Kidney epithelial cell (primary cell): ENCODE results near the gene MYOM1. TPM values are rescaled to one million over a fixed set of nuclear protein-coding genes. Genes with fewer than 3 reads are reported as not detected.
"Not testable (repeated sequence)": the region's sequence is repeated elsewhere in the genome, so short reads cannot be mapped to it uniquely, and the experiment has no call there.

Experiments used
- DNase-seq: peaks from one replicate; pipeline ENCODE4 v3.0.0-alpha.2; 2010; ENCODE audit warnings: low read depth
- H3K27me3 ChIP-seq: 2 replicates; pipeline ENCODE4 v1.6.0; 2011; ENCODE audit warnings: low read length; ENCODE audit not compliant: control insufficient read depth, insufficient read depth
- H3K36me3 ChIP-seq: 2 replicates; pipeline ENCODE4 v1.5.1; 2011; ENCODE audit warnings: low read length; ENCODE audit not compliant: control insufficient read depth, insufficient read depth
- H3K4me3 ChIP-seq: 2 replicates; pipeline ENCODE4 v1.5.1; 2011; ENCODE audit warnings: low read depth, mild to moderate bottlenecking, control low read depth, low read length
- total RNA-seq: library from RNA; depleted of rRNA; stranded (reverse); fragments of >200 nt; gene quantifications from 2 replicates; pipeline ENCODE4 v1.2.3, GENCODE V29; 2015
- TF ChIP-seq, protein P1 (sequence below): IDR thresholded peaks from 2 replicates; pipeline ENCODE4 v1.5.1; 2011; ENCODE audit warnings: mild to moderate bottlenecking, moderate library complexity, low read length, control low read depth, inconsistent platforms; ENCODE audit not compliant: insufficient read depth, poor library complexity, severe bottlenecking

MYOM1 gene
- total RNA-seq, 1 donor from 2014 or later = 0.04 TPM

DNA sequence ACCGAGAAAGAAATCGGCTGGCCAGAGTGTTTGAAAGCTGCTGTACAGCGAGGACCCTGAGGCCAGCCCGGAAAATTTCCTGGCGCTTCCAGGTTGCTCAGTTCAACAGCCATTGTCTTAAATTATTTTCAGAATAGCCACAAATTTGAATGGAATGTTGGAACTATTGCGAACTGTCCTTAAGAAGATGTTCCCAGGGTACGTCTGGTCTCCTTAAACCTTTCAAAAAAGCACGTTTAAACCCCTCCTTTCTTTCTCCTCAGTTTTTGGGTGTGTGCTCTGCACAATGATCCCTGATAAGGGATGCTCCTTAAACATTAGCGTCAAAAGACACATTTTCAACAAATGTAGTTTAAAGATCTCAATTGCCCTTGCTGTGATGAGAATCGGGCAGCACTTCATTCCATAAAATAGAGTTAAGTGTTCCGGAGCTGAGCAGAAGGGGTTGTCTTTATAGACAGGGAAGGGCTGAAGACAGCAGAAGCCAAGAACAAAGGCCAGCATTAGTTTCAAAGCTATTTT, 192.3 kb downstream of the MYOM1 start:
- TF ChIP-seq, protein P1, sequence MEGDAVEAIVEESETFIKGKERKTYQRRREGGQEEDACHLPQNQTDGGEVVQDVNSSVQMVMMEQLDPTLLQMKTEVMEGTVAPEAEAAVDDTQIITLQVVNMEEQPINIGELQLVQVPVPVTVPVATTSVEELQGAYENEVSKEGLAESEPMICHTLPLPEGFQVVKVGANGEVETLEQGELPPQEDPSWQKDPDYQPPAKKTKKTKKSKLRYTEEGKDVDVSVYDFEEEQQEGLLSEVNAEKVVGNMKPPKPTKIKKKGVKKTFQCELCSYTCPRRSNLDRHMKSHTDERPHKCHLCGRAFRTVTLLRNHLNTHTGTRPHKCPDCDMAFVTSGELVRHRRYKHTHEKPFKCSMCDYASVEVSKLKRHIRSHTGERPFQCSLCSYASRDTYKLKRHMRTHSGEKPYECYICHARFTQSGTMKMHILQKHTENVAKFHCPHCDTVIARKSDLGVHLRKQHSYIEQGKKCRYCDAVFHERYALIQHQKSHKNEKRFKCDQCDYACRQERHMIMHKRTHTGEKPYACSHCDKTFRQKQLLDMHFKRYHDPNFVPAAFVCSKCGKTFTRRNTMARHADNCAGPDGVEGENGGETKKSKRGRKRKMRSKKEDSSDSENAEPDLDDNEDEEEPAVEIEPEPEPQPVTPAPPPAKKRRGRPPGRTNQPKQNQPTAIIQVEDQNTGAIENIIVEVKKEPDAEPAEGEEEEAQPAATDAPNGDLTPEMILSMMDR = no peak
- DNase-seq = no peak
- Histone ChIP-seq H3K27me3 (no peaks in the 10 kb centered on the region), H3K4me3 (no peak overlapping the region), H3K36me3 (no peaks in the 10 kb centered on the region)

DNA sequence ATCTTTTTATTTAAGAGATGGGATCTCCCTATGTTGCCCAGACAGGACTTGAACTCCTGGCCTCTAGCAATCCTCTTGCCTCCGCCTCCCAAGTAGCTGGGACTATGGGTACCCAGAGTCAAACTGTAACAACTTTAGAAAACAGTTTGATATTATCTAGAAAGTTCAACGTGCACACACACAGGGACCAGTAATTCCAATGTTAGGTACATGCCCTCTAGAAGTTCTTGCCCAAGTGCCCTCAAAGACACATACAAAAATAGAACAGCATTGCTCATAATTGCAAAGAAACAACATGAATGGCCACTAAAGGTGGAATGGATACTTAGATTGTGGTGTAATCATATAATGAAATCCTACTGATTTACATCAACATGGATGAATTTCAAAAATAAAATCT, 194.2 kb downstream of the MYOM1 start:
- TF ChIP-seq, protein P1 = no peak
- no peak overlapping the region for H3K4me3 ChIP-seq
- no peaks in the 10 kb centered on the region for H3K36me3 ChIP-seq
- no peaks in the 10 kb centered on the region for H3K27me3 ChIP-seq
- no peak for DNase-seq

DNA sequence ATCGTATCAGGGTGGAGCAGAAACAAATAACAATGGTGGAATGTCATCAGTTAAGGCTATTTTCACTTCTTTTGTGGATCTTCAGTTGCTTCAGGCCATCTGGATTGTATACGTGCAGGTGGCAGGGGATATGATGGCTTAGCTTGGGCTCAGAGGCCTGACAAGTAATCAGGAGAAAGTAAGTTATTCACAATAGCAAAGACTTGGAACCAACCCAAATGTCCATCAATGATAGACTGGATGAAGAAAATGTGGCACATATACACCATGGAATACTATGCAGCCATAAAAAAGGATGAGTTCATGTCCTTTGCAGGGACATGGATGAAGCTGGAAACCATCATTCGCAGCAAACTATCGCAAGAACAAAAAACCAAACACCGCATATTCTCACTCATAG, 196.2 kb downstream of the MYOM1 start:
- H3K4me3 ChIP-seq, H3K27me3 ChIP-seq, H3K36me3 ChIP-seq, DNase-seq: not testable (repeated sequence)

Other genes starting within 250 kb of the MYOM1 start
- 20.0 and 24.9 TPM in 2 replicates for gene LPIN2, start 206.8 kb downstream of the MYOM1 start, total RNA-seq
- 857 and 948 TPM in 2 replicates for gene MYL12A, start 27.8 kb upstream of the MYOM1 start, total RNA-seq
- 535 and 537 TPM in 2 replicates for gene MYL12B, start 42.2 kb upstream of the MYOM1 start, total RNA-seq
- gene TGIF1, start 230.2 kb upstream of the MYOM1 start, total RNA-seq = 251 and 294 TPM in 2 replicates